Measurements from ENCODE around the gene PTPN5. TPM values are rescaled to one million over a fixed set of nuclear protein-coding genes. Genes with fewer than 3 reads are reported as not detected.

Gene PTPN5
- total and polyA plus RNA-seq, 9 donors = 0.43 to 9.5 (median 1.5) TPM

DNA sequence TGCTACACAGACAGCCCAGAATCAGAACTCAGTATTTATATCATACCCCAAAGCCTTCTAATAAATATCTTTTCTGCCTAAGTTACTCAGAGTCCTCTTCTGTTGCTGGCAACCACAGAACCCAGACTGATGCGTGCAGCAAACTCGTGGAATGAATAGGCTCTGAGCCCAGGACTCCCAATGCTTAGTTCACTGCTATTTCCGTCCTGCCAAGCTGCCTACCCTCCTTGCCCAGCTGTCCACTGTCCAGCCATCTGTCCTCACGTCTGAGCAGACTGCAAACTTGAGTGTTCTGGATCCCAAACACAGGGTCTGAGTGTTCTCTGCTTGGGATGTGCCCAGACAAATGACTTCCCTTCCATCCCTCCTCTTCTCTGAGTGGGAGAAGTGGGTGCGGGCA is 19.4 kb downstream of the PTPN5 start:
- H3K27ac ChIP-seq = no peak overlapping the region

DNA sequence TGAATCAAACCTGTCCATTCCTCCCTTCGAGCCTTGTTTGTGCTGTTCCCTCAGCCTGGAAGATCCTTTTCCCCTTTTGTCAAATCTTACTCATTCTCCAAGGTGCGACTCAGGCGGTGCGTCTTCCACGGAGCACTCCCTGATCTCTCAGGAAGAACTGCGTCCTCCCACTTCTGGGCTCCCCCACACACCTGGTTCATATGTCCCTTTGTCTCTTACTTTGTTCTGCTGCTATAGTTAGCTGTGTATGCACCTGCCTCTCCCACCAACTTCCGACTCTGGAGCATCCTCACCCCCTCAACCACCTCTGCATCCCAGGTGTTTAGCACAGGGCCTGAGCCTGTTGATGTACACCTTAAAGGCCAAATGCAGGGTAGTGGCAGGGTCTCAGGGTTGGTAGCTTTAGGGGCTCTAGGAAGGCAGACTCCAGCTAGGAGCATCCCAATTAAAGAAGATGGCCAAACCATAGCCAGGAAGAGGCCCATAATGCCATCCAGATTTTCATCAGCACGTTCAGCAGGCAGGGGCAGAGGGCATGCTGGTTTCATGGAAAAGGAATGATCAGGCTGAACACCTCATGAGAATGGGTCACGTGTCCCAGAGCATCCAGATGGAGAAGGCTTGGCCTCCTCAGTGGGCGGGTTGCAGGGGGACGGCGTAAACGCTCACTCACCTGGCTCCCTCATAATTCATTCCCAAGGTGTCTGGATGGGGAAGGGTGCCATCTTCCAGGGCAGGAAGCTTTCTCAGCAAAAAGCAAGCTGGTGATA is 20.1 kb downstream of the PTPN5 start:
- no peak overlapping the region for H3K27ac ChIP-seq
- 78 to 88% (median 84%) methylated on average over 13 of the region's 13 CpGs for WGBS, 3 donors
- H3K4me3 ChIP-seq = no peak overlapping the region
- H3K36me3 ChIP-seq = no peaks in the 10 kb centered on the region
- H3K9me3 ChIP-seq = no peaks in the 10 kb centered on the region
- TF ChIP-seq EP300 (IDR thresholded peaks at IDR 0.05) (no peak), CTCF (IDR thresholded peaks at IDR 0.05) (no peak), POLR2A (IDR thresholded peaks at IDR 0.05) (no peak)
- intact Hi-C loops (cut with DNase I) = no loop called here
- H3K4me1 ChIP-seq (ENCODE audit: insufficient read depth) = no peaks in the 10 kb centered on the region
- DNase-seq = no peak
- H3K27me3 ChIP-seq = no peaks in the 10 kb centered on the region

More for the DNA sequence above, 19.4 kb downstream of the PTPN5 start:
- DNase-seq = no peak
- H3K4me3 ChIP-seq = no peak overlapping the region
- H3K36me3 ChIP-seq = no peaks in the 10 kb centered on the region
- intact Hi-C loops (cut with DNase I) = no loop called here
- 60 to 80% (median 75%) methylated on average over 5 of the region's 5 CpGs for WGBS, 3 donors
- no peaks in the 10 kb centered on the region for H3K27me3 ChIP-seq
- no peaks in the 10 kb centered on the region for H3K9me3 ChIP-seq
- TF ChIP-seq CTCF (IDR thresholded peaks at IDR 0.05) = no peak
- TF ChIP-seq POLR2A (IDR thresholded peaks at IDR 0.05) = no peak
- no peaks in the 10 kb centered on the region for H3K4me1 ChIP-seq (ENCODE audit: insufficient read depth)

- Histone ChIP-seq H3K36me3 (no peaks in the 10 kb centered on the region), H3K4me1 (ENCODE audit: insufficient read depth) (no peaks in the 10 kb centered on the region), H3K27ac (no peak overlapping the region), H3K9me3 (no peaks in the 10 kb centered on the region), H3K4me3 (no peak overlapping the region), H3K27me3 (no peaks in the 10 kb centered on the region)
- TF ChIP-seq EP300 (IDR thresholded peaks at IDR 0.05) = no peak
- TF ChIP-seq POLR2A (IDR thresholded peaks at IDR 0.05) = no peak
- TF ChIP-seq CTCF (IDR thresholded peaks at IDR 0.05) = no peak
- intact Hi-C loops (cut with DNase I) = no loop called here
- no peak for DNase-seq
- 32 to 42% (median 33%) methylated on average over 11 of the region's 11 CpGs for WGBS, 3 donors
Observed at GRCh38 chr11:18770479-18771125, 21.0 kb downstream of the PTPN5 start.

GRCh38 chr11:18769802-18770456 is 21.7 kb downstream of the PTPN5 start:
- DNase-seq = no peak
- no peak for TF ChIP-seq POLR2A (IDR thresholded peaks at IDR 0.05)
- no peak for TF ChIP-seq EP300 (IDR thresholded peaks at IDR 0.05)
- TF ChIP-seq CTCF (IDR thresholded peaks at IDR 0.05) = no peak
- no peaks in the 10 kb centered on the region for H3K9me3 ChIP-seq
- no peaks in the 10 kb centered on the region for H3K27me3 ChIP-seq
- no peak overlapping the region for H3K4me3 ChIP-seq
- H3K36me3 ChIP-seq = no peaks in the 10 kb centered on the region
- intact Hi-C loops (cut with DNase I) = loop anchor here in 2 of 4 donors (10.0 kb wide), 2 partner anchors 225 to 655 kb away; no protein-coding TSS in a partner anchor
- no peaks in the 10 kb centered on the region for H3K4me1 ChIP-seq (ENCODE audit: insufficient read depth)
- H3K27ac ChIP-seq = no peak overlapping the region
- WGBS, 3 donors = 48 to 58% (median 56%) methylated on average over 8 of the region's 8 CpGs

Data from ovary (tissue), 9 donors.